GM06990 (cell line): ENCODE results near the gene STRIP2.
A peak's percentile ranks its signal among the peaks of the same experiment; 100 is the strongest.

Source experiments
- DNase-seq: peaks from one replicate; pipeline ENCODE4 v3.0.0-alpha.2; 2011; ENCODE audit not compliant: insufficient read length; ENCODE audit errors: extremely low read depth
- H3K27me3 ChIP-seq: replicated peaks from 2 replicates; pipeline ENCODE4 v1.6.0; 2011; ENCODE audit warnings: low read length; ENCODE audit not compliant: control insufficient read depth, insufficient read depth
- H3K36me3 ChIP-seq: 2 replicates; pipeline ENCODE4 v1.5.1; 2011; ENCODE audit warnings: low read length; ENCODE audit not compliant: control insufficient read depth, insufficient read depth
- H3K4me3 ChIP-seq: replicated peaks from 2 replicates; pipeline ENCODE4 v1.5.1; 2011; ENCODE audit warnings: low read depth, mild to moderate bottlenecking, control low read depth, low read length
- TF ChIP-seq, protein P1 (sequence below): IDR thresholded peaks from 2 replicates; pipeline ENCODE4 v1.5.1; 2011; ENCODE audit warnings: low read length, control low read depth, mild to moderate bottlenecking, inconsistent platforms; ENCODE audit not compliant: insufficient read depth, poor library complexity, severe bottlenecking

The STRIP2 gene

GRCh38 chr7:129502708-129503685, 68.8 kb downstream of the STRIP2 start:
- Histone ChIP-seq H3K27me3 (no peaks in the 10 kb centered on the region), H3K4me3 (peak overlapping the region; percentile 66), H3K36me3 (no peaks in the 10 kb centered on the region)
- peak; percentile 33 for DNase-seq
- TF ChIP-seq, protein P1, sequence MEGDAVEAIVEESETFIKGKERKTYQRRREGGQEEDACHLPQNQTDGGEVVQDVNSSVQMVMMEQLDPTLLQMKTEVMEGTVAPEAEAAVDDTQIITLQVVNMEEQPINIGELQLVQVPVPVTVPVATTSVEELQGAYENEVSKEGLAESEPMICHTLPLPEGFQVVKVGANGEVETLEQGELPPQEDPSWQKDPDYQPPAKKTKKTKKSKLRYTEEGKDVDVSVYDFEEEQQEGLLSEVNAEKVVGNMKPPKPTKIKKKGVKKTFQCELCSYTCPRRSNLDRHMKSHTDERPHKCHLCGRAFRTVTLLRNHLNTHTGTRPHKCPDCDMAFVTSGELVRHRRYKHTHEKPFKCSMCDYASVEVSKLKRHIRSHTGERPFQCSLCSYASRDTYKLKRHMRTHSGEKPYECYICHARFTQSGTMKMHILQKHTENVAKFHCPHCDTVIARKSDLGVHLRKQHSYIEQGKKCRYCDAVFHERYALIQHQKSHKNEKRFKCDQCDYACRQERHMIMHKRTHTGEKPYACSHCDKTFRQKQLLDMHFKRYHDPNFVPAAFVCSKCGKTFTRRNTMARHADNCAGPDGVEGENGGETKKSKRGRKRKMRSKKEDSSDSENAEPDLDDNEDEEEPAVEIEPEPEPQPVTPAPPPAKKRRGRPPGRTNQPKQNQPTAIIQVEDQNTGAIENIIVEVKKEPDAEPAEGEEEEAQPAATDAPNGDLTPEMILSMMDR = no peak

- no peak overlapping the region for H3K4me3 ChIP-seq
- DNase-seq = no peak
- TF ChIP-seq, protein P1 = no peak
- H3K36me3 ChIP-seq = no peaks in the 10 kb centered on the region
- no peaks in the 10 kb centered on the region for H3K27me3 ChIP-seq
These were observed 69.5 kb downstream of the STRIP2 start for GRCh38 chr7:129503725-129504124.

- TF ChIP-seq, protein P1 = no peak
- Histone ChIP-seq H3K27me3 (no peaks in the 10 kb centered on the region), H3K36me3 (no peaks in the 10 kb centered on the region), H3K4me3 (no peak overlapping the region)
- no peak for DNase-seq
These were observed 78.0 kb downstream of the STRIP2 start for GRCh38 chr7:129512192-129512591.

DNA sequence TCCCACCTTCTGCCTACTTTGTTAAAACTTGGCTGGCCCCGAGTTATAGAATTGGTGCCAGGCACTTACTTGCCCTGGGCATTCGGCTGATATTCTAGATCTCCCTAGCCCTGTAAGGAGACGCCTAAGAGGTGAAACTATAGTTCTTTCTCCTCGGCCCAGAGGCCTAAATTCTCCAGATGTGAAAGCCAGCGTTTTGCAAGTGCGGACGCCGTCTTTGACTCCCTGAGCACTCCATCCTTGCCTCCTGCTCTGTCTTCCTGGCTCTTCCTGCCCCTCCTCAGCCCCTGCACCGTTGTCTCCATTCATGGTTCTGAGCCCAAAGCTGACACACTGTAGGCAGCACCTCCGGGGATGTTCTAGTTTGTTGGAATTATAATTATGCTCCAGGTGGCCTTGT, 79.3 kb downstream of the STRIP2 start:
- TF ChIP-seq, protein P1 = no peak
- Histone ChIP-seq H3K36me3 (no peaks in the 10 kb centered on the region), H3K27me3 (no peaks in the 10 kb centered on the region), H3K4me3 (no peak overlapping the region)
- DNase-seq = no peak

- Histone ChIP-seq H3K36me3 (no peaks in the 10 kb centered on the region), H3K27me3 (no peaks in the 10 kb centered on the region), H3K4me3 (no peak overlapping the region)
- DNase-seq = no peak
- TF ChIP-seq, protein P1 = no peak
These were observed 80.5 kb downstream of the STRIP2 start for GRCh38 chr7:129514683-129515082.
